GM21786 (cell line): ENCODE results near the gene PROSER3.
"Not testable (repeated sequence)": the region's sequence is repeated elsewhere in the genome, so short reads cannot be mapped to it uniquely, and the experiment has no call there.

Experiments
- ATAC-seq: cut with Tn5 transposase; IDR thresholded peaks from one replicate; pipeline ENCODE4 v1.9.1; 2021; ENCODE audit not compliant: unreplicated experiment

Gene PROSER3

GRCh38 chr19:35789978-35790944, 32.3 kb downstream of the PROSER3 start:
- ATAC-seq: no peak

DNA sequence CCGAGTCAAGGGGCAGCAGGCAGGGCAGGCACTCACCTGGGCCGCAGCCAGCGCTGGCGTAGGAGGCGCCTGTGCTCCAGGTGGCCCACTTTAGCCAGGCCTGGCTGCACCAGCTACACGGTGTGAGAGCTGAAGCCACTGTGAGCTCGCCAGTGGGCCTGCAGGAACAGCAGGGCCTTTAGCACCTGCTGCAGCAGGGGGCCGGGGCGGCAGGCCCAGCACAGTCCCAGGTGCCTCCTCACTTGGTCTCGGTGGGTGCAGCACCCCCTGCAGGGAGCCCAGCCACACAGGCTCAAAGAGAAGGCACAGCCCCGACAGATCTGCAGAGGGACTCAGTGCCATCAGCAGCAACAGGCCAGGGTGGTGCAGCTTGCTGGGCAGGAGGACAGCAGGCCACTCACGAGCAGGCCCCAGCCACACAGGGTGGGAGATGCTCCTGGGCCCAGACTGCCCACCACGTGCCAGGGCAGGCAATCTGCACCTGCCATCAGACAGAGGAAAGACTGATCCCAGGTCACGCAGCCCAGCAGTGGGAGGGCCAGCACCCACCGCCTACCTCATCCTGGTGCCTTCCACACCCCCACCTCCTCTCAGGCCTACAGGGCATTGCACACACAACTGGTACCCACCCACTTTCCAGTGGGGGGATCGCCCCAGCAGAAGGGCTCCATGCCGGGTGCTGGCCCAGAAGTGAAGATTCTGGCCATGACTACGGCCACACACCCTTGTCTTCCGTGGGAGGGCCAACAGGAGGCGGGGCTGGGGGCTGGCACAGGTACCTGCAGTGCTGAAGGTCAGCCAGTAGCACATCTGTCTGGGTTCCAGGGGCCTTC, 33.2 kb downstream of the PROSER3 start:
- ATAC-seq: no peak

DNA sequence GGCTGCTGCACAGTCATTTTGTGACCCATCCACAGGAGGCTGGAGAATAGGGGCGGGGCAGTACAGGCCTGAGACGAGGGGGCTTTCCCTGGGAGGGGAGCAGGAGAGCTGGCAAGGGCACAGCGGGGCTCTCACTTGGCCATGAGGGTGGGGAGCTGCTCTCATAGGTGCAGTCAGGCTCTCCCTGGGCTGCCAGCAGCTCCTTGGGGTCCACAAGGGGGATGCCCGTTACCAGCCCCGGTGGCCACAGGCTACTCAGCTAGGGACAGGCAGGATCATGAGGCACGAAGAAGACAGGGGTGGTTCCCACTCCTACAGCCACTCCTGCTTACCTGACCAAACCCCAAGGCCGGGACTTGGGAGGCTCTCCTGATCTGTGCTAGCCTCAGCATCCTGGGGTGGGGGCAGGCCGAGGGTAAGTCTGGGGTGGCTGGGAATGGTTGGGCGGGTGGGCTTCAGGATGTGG, 33.9 kb downstream of the PROSER3 start:
- ATAC-seq: no peak

- no peak for ATAC-seq
Measured at GRCh38 chr19:35792312-35792711, 34.3 kb downstream of the PROSER3 start.

GRCh38 chr19:35792888-35793287, 34.9 kb downstream of the PROSER3 start:
- no peak for ATAC-seq

DNA sequence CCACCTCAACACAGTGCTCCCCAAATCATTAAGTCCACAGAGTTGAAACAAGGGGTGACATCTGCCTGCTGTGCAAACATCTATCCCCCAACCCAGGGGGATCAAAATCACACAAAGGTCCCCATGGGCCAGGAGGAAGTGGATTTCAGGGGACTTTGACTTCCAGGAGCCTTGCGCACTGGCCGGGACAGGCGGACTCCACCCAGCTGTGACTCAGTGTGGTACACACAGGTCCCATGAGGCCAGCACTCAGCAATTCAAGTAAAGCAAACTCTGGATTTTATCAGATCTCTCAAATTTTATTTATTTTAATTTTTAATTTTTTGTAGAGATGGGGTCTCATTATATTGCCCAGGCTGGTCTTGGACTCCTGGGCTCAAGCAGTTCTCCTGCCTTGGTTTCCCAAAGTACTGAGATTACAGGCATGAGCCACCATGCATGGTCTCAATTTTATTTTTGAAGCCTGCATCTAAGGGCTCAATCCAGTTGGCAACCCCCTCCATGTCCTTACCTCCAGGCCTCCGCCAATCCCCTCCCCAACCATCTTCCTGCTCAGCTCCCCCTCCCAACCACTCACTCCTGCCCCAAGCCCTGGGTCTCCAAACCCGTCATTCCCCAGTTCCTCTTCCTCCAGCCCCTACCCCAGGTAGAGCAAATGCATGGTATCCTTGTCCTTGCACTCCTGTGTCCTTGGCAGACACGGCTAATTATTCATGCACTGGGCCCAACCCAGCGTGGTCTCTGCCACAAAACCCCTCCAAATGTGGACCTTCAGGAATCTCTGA, 35.6 kb downstream of the PROSER3 start:
- no peak for ATAC-seq

DNA sequence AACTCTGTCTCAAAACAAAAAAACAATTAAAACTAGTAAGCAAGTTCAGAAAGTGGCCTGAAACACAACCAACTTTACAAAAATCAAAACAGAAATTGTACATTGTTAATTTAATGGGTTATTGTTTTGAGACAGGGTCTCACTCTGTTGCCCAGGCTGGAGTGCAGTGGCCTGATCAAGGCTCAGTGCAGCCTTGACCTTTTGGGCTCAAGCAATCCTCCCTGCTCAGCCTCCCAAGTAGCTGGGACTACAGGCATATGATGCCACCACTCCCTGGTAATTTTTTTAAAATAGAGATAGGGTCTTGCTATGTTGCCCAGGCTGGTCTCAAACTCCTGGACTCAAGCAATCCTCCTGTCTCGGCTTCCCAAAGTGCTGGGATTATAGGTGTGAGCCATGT, 37.6 kb downstream of the PROSER3 start:
- ATAC-seq: not testable (repeated sequence)

GRCh38 chr19:35796645-35797542, 38.9 kb downstream of the PROSER3 start:
- ATAC-seq: no peak

- ATAC-seq: no peak
Measured at GRCh38 chr19:35797663-35798062, 39.7 kb downstream of the PROSER3 start.

GRCh38 chr19:35801828-35802227, 43.9 kb downstream of the PROSER3 start:
- no peak for ATAC-seq

DNA sequence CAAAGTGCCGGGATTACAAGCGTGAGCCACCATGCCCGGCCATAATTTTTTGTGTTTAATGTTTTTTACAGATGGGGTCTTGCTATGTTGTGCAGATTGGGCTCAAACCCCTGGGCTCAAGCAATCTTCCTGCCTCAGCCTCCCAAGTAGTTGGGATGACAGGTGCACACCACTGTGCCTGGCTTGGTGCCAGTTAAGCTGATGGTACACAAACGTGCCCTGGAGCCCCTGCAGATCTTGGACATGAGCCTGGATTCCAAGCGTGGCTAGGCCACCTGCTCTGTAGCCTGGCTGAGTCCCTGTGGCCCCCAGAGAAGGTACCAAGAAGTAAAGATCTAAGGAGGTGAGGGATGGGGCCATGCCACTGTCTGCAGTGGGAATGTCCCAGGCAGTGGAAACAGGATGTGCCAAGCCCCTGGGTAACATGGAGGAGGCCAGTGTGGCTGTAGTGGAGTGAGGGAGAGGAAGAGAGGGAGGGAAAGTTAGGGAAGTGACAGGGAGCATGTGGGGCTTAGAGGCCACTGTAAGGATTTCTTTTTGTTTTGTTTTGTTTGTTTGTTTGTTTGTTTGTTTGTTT, 47.6 kb downstream of the PROSER3 start:
- ATAC-seq: no peak

GRCh38 chr19:35806597-35806996, 48.6 kb downstream of the PROSER3 start:
- no peak for ATAC-seq

GRCh38 chr19:35807633-35808032, 49.7 kb downstream of the PROSER3 start:
- no peak for ATAC-seq

DNA sequence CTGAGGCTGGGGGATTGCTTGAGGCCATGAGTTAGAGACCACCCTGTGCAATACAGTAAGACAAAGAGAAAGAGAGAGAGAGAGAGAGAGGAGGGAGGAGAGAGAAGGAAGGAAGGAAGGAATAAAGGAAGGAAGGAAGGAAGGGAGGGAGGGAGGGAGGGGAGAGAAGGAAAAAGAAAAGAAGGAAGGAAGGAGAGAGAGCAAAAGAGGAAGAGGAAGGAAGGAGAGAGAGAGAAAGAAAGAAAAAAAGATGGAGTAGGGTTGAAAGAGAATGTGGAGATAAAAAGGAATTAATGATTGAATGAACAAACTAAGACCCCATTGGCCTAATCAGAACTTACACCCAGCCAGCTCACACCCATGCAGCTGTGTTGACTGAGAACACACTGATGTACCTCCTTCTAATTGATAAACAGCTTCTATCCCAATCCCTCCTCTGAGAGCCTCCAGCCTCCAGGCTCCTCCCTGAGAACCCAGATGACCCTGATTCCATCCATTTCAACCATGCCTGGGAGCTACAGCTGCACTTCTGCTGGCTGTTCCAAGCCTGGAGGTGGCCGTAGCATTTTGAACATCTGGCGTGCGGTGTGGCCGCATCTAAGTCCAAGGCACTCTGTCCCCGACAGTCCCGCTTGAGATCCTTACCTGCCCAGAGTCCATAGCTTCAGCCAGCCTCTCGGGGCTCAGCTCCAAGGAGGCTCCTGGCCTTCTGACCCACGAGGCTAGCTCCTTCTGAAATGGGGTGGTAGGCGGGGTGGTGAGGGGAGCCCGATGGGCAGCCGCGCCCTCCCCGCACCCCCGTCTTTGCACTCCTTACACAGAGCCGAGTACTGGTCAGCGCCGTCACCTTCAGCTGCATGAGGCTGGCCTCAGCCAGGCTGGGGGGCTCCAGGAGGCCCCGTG, 53.6 kb downstream of the PROSER3 start:
- no peak for ATAC-seq

DNA sequence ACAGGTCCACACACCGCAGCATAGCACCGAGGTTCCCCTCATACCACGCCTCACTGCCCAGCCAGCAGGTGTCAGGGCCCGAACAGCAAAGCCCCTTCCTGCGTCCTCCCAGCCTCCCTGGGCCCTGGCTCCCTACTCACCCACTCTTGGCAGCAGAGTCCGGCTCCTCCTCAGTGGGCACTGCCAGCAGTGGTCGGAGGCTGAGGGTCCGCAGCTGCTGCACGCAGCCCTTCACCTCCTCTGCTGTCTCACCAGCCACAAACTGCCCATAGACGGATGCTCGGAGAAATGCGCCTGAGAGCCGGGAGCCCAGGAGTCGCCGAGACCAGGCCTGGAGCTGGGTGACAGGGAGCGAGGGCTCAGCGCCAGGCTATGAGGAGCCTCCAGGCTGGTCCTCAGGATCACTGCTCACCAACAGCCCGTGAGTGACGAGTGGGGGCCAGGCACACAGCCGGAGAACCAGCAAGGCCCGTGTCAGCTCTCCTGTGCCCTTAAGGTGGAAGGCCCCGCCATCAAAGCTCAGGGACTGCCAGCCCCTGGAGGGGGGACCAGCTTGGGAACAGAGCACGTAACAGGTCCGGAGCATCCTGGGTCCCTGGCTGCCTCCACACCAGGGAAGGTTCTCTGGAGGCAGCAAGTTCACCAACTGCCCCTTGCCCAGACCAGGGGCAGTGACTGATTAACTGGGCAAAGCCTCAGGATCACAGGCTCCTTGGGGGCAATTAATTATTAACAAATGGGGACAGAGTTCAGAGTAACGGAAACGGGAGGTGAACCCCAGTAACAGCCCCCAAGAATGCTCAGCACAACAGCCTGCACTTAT, 54.5 kb downstream of the PROSER3 start, which contains the start of gene PRODH2:
PRODH2 (minus strand) TSS at position 626 of the 823 bp plus-strand sequence; CDS start at position 586, 40 bp downstream.
- ATAC-seq: no peak

DNA sequence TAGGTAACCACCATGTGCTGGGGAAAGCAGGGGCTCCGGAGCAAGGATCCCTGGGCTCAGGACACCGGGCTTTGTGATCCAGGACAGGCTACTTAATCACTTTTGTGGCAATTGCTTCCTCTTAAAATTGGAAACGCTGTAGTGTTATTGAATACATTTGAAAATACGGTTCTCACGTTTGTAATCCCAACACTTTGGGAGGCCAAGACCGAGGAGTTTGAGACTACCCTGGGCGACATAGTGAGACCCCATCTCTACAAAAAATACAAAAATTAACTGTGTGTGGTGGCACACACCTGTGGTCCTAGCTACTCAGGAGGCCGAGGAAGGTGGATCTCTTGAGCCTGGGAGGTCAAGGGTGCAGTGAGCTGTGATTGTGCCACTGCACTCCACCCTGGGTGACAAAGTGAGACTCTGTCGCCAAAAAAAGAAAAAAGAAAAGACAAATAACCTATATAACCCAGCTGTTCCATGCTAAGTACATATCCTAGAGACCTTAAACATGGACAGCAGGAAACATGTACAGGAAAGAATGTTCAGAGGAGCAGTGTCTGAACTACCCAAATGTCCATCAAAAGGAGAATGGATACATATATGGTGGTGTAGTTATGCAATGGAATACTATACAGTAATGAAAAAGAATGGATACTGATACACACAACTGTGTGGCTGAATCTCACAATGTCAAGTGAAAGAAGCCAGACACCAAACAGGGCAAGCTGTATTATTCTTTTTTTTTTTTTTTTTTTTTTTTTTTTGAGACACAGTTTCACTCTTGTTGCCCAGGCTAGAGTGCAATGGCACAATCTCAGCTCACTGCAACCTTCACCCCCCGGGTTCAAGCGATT, 55.3 kb downstream of the PROSER3 start:
- no peak for ATAC-seq

- no peak for ATAC-seq
Measured at GRCh38 chr19:35816262-35816661, 58.3 kb downstream of the PROSER3 start.
